GM18498 (cell line): ENCODE measurements around the gene CHCHD10.

ENCODE experiments used
- ATAC-seq: cut with Tn5 transposase; IDR thresholded peaks from one replicate; pipeline ENCODE4 v1.9.1; 2021; ENCODE audit warnings: mild to moderate bottlenecking, moderate library complexity; ENCODE audit not compliant: unreplicated experiment

CHCHD10 gene

DNA sequence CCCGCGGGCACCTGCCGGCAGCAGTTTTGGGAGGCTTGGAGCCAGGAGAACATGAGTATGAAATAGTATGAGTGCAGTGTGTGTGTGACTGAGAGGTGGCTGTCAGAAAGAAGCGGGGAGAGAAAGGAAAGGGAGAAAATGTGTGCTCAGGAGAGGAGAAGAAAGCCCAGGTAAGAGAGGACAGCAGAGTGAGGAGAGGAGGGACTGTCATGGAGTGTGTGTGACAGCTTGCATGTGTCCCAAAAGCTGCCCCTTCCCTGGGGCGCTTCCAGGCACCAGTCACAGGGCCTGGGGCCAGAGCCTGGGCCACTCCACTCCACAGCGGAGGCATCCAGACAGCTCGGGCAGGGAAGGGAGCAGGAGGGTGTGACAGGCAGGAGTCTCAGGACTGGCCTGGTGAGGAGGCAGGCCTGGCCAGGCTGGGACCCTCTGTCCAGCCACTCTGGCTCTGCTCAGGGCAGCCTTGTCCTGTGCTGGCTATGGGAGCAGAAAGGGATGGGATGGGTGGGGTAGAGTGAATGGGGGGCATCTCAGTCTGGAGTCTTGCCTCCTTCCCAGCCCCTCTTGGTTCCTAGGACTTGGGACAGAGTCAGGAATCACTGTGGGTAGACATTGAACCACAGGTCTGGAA, 5.8 kb upstream of the CHCHD10 start:
- ATAC-seq, result no peak

DNA sequence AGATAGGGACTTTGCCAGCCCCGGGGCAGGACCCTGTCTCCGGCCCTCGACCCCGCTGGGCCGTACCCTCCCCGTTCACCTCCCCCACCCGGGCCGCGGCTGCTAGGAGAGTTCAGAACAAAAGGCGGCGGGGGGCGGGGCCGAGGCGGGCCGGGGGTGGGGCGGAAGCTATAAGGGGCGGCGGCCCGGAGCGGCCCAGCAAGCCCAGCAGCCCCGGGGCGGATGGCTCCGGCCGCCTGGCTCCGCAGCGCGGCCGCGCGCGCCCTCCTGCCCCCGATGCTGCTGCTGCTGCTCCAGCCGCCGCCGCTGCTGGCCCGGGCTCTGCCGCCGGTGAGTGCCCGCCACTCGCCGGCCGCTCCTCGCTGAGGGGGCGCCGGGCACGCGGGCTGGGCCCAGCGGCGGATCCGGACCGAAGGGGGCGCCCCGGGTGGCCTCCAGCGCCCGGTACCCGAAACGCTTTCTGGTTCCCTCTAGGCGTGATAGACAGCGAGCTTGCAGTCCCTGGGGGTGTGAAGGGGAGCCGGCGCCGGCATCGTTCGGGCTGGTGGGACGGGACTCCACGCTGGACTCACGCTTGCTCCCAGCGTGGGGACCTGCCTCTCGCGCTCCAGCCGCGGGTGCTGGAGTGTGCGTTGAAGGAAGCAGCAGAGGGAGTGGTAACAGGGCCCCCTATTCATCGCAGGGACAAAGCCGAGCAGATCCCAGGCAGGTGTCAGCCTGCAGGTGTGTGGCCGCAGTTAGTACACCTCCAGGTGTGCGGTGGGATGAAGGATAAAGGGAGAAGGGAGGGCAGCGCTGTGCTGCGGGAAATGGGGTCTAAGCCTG, 5.1 kb upstream of the CHCHD10 start, which contains the start of gene MMP11:
Gene MMP11 (plus strand): TSS at position 201 of the 825 bp plus-strand sequence. CDS start 22 bp downstream, at position 223.
- peak; percentile 41 for ATAC-seq

- ATAC-seq, result no peak
These were observed 4.5 kb upstream of the CHCHD10 start for GRCh38 chr22:23772315-23772648.

DNA sequence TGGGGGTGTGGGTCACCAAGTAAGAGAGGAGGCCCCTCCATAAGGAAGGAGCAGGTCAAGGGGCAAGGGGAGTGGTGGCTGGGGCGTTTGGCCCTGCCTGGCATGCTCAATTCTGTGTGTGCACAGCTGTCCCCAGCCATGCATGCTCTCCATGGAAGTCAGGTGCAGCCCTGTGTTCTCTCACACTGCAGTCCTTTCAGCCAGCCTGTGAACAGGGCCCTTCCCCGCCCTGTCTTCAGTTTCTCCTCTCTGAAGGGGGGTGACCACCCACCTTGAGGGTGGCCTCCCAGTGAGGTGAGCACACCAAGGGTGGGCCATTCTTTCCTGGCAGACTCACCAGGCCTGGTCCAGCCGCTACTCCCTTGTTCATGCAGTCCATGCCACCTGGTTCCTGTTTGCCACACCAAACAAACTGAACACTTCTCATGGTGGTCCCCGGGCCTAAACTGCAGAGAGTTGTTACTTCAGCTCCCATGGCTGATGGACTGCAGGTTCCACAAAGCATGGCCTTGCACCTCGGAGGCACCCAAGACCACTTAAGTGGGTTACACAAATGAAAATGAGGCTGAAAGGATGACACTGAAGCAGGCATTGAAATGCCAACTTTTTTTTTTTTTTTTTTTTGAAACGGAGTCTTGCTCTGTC, 1.7 kb upstream of the CHCHD10 start:
- no peak for ATAC-seq

DNA sequence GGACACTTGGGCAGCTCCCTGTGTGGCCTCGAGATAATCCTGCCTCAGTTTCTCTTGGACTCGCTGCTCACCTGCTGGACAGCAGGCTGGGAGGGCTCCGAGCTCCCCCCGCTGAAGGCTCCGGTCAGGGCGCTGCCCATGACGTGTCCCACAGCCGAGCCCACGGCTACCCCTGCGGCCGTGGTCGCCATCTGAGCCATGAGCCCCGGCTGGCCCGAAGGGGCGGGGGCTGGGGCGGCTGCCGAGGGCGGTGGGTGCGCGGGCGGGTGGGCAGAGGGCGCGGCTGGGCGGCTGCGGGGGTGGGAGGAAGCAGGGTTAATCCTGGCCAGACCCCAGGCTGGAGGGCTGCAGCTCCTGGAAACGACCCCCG, 484 bp downstream of the CHCHD10 start:
- ATAC-seq, result no peak

DNA sequence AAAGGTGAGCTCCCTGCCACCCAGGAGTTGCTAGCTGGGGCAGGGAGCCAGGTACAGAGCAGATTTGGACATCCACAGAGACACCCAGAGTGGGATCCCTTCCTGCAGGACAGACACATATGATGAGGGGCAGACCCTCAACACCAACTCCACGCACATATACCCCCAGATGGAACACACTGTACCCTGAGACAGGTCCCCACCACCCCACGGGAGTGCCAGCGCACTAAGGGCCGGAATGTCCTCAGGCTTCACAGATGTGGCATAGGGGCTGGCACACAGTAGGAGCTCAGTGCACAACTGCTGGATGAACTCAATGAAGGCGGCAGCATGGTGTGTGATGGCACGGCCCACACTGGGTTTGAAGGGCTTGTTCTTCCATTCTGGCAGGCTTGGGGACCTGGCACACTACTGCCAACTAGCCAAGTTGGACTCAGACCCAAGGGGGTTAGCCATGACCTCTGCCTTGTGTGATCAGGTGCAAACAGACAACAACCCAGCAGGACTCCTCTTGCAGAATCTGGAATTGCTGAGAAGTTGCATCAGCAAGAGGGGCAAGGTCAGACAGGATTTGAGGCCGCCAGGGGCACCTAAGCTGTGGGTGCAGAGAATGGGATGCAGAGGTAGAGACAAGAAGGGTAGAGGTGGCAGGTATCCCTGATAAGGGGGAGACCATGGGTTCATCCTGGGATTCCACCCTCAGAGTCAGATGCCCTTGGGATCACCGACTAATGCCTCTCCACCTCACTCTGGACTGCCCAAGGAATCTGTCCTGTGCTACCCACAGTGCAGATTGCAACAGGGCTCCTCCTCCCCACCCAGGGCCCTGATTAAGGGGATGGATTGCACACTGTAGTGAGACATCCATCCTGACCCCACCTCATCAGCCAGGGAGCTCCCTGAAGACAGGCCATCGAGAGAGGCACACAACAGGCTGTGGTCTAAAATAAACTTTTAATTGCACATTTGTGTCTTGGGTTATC, 2.6 kb downstream of the CHCHD10 start:
- ATAC-seq, result no peak

DNA sequence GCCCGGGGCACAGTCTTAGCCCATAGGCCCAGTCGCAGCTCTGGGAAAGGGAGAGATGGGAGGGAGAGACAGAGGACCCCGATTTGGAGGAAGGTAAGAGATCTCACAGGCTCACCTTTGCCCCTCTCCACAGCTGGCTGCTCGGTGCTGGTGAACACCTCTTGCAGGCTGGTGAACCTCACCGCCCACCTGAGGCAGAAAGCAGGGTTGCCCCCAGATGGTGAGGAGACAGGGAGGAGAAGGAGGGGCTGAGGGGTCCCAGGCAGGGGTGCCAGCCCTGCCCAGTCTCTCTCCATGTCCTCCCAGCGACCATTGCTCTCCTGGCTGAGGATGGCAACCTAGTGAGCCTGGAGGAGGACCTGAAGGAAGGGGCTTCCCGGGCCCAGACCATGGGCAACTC, 3.8 kb downstream of the CHCHD10 start:
- no peak for ATAC-seq

- ATAC-seq, result no peak
These were observed 4.2 kb downstream of the CHCHD10 start for GRCh38 chr22:23763579-23763945.

- ATAC-seq, result no peak
These were observed 4.8 kb downstream of the CHCHD10 start, which contains the start of gene C22orf15 for GRCh38 chr22:23762842-23763578. C22orf15 (plus strand) TSS chr22:23762990; CDS start chr22:23763307, 317 bp downstream.

DNA sequence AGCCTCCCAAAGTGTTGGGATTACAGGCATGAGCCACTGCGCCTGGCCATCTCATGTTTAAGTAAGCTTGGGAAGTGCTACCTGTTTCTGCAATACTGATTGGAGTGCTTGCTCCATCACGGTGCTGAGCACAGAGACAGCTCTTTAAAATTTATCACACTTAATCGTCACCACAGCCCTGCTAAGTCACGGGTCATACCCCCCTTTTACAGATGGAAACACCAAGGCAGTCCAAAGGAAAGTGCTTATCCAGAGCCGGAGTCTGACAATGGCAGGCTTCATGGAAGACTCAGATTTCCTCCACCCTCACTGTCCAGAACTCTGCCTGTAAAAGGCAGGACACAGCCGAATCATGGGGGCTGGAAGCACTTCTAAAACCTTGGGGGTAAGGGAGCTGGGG, 7.7 kb downstream of the CHCHD10 start:
- ATAC-seq, result no peak

DNA sequence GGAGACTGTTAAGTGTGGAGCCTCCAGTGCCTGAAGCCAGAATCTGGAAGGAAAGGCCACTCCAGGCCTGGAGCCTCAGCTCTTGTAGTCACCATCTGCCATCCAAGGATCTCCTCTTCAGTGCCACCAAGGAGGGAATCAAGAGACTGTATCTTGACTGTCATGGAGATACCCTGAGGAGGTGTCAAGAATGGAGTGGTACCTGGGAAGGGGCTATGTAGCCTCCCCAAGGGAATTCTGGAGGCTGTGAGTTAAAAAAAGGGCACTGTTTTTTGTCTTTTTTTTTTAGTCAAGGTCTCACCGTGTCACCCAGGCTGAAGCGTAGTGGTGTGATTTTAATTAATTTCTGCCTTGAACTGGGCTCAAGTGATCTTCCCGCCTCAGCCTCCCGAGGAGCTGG, 8.2 kb downstream of the CHCHD10 start:
- no peak for ATAC-seq

GRCh38 chr22:23756891-23757290, 10.9 kb downstream of the CHCHD10 start:
- no peak for ATAC-seq

DNA sequence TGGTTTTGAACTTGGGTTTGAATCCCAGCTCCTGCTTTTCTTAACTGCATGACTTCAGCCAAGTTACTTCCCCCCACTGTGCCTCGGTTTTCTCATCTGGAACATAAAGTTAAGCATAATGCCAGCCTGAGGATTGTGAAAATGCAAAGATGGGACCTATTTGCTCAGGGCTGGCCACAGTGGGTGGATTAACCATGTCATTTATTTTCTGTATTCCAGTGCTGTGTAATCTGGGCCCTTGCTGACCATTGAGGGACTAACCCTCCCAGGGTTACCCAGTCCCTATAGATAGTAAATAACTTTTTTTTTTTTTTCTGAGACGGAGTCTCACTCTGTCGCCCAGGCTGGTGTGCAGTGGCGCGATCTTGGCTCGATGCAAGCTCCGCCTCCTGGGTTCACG, 12.1 kb downstream of the CHCHD10 start:
- no peak for ATAC-seq

DNA sequence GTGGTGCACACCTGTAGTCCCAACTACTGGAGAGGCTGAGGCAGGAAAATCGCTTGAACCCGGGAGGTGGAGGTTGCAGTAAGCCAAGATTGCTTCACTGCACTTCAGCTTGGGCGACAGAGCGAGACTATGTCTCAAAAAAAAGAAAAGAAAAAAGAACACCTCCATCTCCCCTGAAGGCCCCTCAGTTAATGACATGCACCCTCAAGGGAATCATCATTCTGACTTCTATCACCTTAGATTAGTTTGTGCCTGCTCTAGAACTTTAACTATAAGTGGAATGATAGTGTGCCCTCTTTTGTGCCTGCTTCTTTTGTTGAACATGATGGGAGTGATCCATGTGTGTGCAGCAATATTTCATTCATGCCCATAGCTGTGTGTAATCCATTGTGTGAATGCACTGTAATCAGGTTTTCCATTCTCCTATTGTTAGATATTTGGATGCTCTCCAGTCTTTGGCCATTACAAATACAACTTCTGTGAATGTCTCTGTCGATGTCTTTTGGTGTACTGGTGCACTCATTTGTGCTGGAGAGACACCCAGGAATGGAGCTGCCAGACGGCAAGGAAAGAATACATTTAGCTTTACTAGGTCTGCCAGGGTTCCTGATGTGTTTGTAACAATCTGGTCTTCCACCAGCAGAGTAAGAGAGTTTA, 12.7 kb downstream of the CHCHD10 start:
- no peak for ATAC-seq

- no peak for ATAC-seq
These were observed 13.4 kb downstream of the CHCHD10 start, which contains the start of gene VPREB3 for GRCh38 chr22:23754220-23754919. VPREB3 (minus strand) TSS chr22:23754425; CDS start chr22:23754363, 62 bp downstream.

DNA sequence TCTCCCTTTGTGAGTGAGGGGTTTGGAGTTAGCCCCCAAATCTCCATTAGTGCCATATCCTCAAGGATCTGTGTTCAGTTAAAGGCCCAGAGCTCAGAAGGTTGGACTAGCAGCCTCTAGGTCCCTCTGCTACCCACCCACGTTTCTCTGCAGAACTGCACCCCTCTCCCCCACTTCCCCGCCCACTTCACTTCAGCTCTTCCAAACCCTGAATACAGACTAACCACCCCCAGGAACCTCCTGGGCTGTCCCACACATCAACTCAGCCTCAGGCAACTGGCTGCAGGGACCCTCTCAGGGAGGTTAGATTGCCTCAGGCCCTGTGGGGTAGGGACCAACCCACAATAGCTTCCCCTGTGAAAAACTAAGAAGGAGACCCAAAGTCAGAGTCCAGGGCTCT, 14.4 kb downstream of the CHCHD10 start:
- ATAC-seq, result no peak

DNA sequence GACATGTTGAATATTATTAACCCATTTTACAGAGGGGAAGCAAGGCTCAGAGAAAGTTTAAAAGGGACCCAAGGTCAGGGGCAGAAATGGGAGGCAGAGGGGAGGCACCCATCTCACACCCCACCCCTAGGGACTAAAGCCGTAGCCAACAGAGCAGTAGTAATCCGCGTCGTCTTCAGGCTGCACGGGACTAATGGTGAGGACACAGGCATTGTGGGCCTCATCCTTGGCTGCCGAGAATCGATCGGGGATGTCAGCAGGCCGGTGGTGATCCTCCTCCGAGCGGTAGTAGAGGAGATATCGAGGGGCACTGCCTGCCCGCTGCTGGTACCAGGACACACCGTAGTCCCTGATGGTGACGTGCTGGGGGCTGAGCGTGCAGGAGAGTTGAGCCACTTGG, 15.0 kb downstream of the CHCHD10 start:
- no peak for ATAC-seq

DNA sequence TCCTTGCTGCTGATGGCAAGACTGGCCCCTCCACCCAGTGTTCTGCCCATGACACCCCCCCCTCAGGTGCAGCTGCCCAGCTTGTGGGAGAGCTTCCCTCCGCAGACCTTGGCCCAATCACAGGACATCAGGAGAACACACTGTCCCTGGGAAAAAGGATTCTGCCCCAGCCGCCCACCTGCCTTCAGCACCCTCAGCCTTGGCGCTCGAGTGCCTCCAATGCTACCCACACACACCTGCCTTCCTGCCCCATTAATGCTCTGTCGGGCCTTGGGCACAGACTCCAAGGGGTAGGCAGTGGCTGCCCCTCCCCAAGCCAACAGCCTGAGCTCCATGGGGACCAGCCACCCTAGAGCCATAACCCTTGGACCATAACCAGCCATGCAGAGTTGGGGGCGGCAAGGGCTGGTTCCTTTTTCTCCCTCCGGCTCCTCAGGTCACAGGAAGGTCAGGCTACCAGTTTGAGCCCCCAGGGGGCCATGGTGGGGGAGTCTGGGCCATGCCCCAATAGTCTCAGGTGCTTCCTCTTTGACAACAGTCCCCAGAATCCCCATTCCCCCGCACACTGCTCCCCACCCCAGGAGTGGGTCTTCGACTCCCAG, 15.6 kb downstream of the CHCHD10 start:
- no peak for ATAC-seq
